Spleen (tissue), 7 donors: ENCODE results near the gene ARHGDIG.

Source experiments
- CTCF ChIP-seq, 11 experiments: fragments of 200-600 bp in 7 of 11; fragments of 450-650 bp in 4 of 11; sonication (generic) in 4 of 11; IDR thresholded peaks in 8 of 11; conservative IDR thresholded peaks in 3 of 11; 1 replicate in 7 of 11; 2 replicates in 4 of 11; pipeline versions ENCODE4 v1.4.0 to v1.8.0; 2016 to 2021; ENCODE audit warnings: antibody characterized with exemption in 11 of 11, inconsistent platforms in 4 of 11, mild to moderate bottlenecking in 1 of 11
- POLR2A ChIP-seq, 3 donors: fragments of 450-650 bp; IDR thresholded peaks; one replicate each; pipeline ENCODE4 v1.5.1; 2017; ENCODE audit warnings: antibody characterized with exemption in 3 of 3, mild to moderate bottlenecking in 1 of 3
- donor health status: DM: no; HTN: no; CAD: no; lungs with moderate emphysema.
- donor health status: DM: no; HTN: no; CAD: no.
- donor health status: DM: no; HTN: no; CAD: no.

DNA sequence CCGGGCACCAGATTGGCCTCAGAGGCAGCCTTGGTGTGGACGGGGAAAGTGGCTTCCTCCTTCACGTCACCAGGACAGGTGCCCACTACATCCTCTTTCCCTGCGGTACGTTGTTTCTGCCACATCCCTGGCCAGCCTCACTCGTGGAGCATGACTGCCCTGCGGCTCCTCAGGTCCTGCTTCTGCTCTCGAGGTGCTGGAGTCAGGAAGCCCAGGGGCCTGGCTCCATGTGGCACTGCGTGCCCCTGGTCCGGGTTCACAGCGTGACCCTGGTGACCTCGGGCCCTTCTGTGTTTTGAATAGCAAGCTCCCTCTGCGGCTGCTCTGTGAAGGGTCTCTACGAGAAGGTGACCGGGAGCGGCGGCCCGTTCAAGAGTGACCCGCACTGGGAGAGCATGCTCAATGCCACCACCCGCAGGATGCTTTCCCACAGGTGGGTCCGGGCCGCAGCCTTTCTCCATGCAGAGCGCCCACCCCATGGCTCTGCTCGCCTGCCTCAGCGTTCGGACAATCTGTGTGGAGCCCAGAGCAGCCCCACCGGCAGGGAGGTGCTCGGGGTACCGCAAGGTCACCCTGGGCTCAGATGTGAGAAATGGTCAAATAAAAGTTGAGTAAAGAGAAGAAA lies 18.2 kb upstream of the ARHGDIG start:
- no peak for TF ChIP-seq POLR2A (IDR thresholded peaks at IDR 0.05)
- no peak for TF ChIP-seq CTCF (IDR thresholded peaks at IDR 0.05 in 8 of 11, conservative IDR thresholded peaks at IDR 0.05 in 3 of 11)
